NB4 (cell line): Measurements from ENCODE around the gene PRKCE.

Experiments used
- CTCF ChIP-seq: IDR thresholded peaks from one replicate; pipeline ENCODE4 v1.5.1; 2012; ENCODE audit warnings: low read depth, low read length
- POLR2A ChIP-seq: IDR thresholded peaks from 2 replicates; pipeline ENCODE4 v1.6.1; 2011; ENCODE audit warnings: mild to moderate bottlenecking; ENCODE audit not compliant: insufficient read length; ENCODE audit errors: extremely low read depth

GRCh38 chr2:45919160-45919650, 267.7 kb downstream of the PRKCE start:
- no peak for TF ChIP-seq CTCF
- no peak for TF ChIP-seq POLR2A
